Measurements from ENCODE around the gene AXL.

AXL gene

DNA sequence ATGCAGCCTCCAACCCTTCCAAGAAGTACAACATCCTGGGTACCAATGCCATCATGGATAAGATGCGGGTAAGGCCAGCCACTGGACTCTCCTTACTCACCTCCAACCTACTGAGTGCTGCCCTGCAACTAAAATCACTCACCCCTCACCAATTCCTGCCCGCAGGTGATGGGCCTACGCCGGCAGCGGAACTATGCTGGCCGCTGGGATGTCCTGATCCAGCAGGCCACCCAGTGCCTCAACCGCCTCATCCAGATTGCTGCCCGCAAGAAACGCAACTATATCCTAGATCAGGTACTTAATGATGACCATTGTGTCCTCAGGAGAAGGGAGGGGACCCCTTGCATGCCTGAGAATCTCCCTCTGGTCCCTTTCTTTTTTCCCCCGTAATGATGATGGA lies 75.4 kb downstream of the AXL start:
- no peak overlapping the region for H3K9ac ChIP-seq (ENCODE audit: low read depth, low read length, poor library complexity, severe bottlenecking)
- no peaks in the 10 kb centered on the region for H3K9me2 ChIP-seq (replicated peaks; ENCODE audit: low read depth, low read length)
- H3K27me3 ChIP-seq (ENCODE audit: insufficient read depth, low read length, poor library complexity, severe bottlenecking), result no peaks in the 10 kb centered on the region
- TF ChIP-seq CTCF (conservative IDR thresholded peaks at IDR 0.05; ENCODE audit: low read length), result no peak
- TF ChIP-seq EZH2phosphoT487 (IDR thresholded peaks at IDR 0.05; ENCODE audit: borderline replicate concordance), result no peak
- H3K4me3 ChIP-seq (ENCODE audit: low read length, poor library complexity, severe bottlenecking), result no peak overlapping the region
- H2AFZ ChIP-seq (ENCODE audit: low read length), result no peak overlapping the region
- peaks cover 11% of the 10 kb centered on the region; the same call in 1 of the 2 replicates for H3K79me2 ChIP-seq (ENCODE audit: insufficient read depth, low read length)
- no peaks in the 10 kb centered on the region for H3K9me3 ChIP-seq (ENCODE audit: insufficient read depth, low read depth, low read length)
- H4K20me1 ChIP-seq (ENCODE audit: insufficient read depth, low read length, poor library complexity, severe bottlenecking), result peaks cover 25% of the 10 kb centered on the region
- peaks cover 98% of the 10 kb centered on the region for H3K36me3 ChIP-seq (ENCODE audit: insufficient read depth, low read length)
- peaks cover 5% of the 10 kb centered on the region for H3K4me1 ChIP-seq (ENCODE audit: insufficient read depth, low read length, poor library complexity, severe bottlenecking)
- no peaks in the 10 kb centered on the region for H3F3A ChIP-seq (ENCODE audit: low read depth)
- no peak overlapping the region for H3K4me2 ChIP-seq (ENCODE audit: low read depth, low read length, poor library complexity, severe bottlenecking)

- H3K9me2 ChIP-seq (replicated peaks; ENCODE audit: low read depth, low read length), result no peaks in the 10 kb centered on the region
- H3K9me3 ChIP-seq (ENCODE audit: insufficient read depth, low read depth, low read length), result no peaks in the 10 kb centered on the region
- no peak overlapping the region for H3K9ac ChIP-seq (ENCODE audit: low read depth, low read length, poor library complexity, severe bottlenecking)
- H3K4me3 ChIP-seq (ENCODE audit: low read length, poor library complexity, severe bottlenecking), result no peak overlapping the region
- no peaks in the 10 kb centered on the region for H3K27me3 ChIP-seq (ENCODE audit: insufficient read depth, low read length, poor library complexity, severe bottlenecking)
- no peaks in the 10 kb centered on the region for H3F3A ChIP-seq (ENCODE audit: low read depth)
- H3K79me2 ChIP-seq (ENCODE audit: insufficient read depth, low read length), result peaks cover 5% of the 10 kb centered on the region; the same call in 1 of the 2 replicates
- peaks cover 5% of the 10 kb centered on the region for H3K4me1 ChIP-seq (ENCODE audit: insufficient read depth, low read length, poor library complexity, severe bottlenecking)
- peaks cover 28% of the 10 kb centered on the region for H4K20me1 ChIP-seq (ENCODE audit: insufficient read depth, low read length, poor library complexity, severe bottlenecking)
- H2AFZ ChIP-seq (ENCODE audit: low read length), result no peak overlapping the region
- TF ChIP-seq EZH2phosphoT487 (IDR thresholded peaks at IDR 0.05; ENCODE audit: borderline replicate concordance) (no peak), CTCF (conservative IDR thresholded peaks at IDR 0.05; ENCODE audit: low read length) (no peak)
- H3K36me3 ChIP-seq (ENCODE audit: insufficient read depth, low read length), result peaks cover 98% of the 10 kb centered on the region
- no peak overlapping the region for H3K4me2 ChIP-seq (ENCODE audit: low read depth, low read length, poor library complexity, severe bottlenecking)
Measured at GRCh38 chr19:41295499-41295898, 76.5 kb downstream of the AXL start.

- no peak overlapping the region for H3K4me3 ChIP-seq (ENCODE audit: low read length, poor library complexity, severe bottlenecking)
- no peak overlapping the region for H3K4me2 ChIP-seq (ENCODE audit: low read depth, low read length, poor library complexity, severe bottlenecking)
- no peaks in the 10 kb centered on the region for H3K27me3 ChIP-seq (ENCODE audit: insufficient read depth, low read length, poor library complexity, severe bottlenecking)
- no peak for TF ChIP-seq EZH2phosphoT487 (IDR thresholded peaks at IDR 0.05; ENCODE audit: borderline replicate concordance)
- TF ChIP-seq CTCF (conservative IDR thresholded peaks at IDR 0.05; ENCODE audit: low read length), result no peak
- no peaks in the 10 kb centered on the region for H3F3A ChIP-seq (ENCODE audit: low read depth)
- peaks cover 100% of the 10 kb centered on the region for H3K36me3 ChIP-seq (ENCODE audit: insufficient read depth, low read length)
- no peak overlapping the region for H3K9ac ChIP-seq (ENCODE audit: low read depth, low read length, poor library complexity, severe bottlenecking)
- H3K79me2 ChIP-seq (ENCODE audit: insufficient read depth, low read length), result peaks cover 5% of the 10 kb centered on the region; the same call in 1 of the 2 replicates
- H3K9me2 ChIP-seq (replicated peaks; ENCODE audit: low read depth, low read length), result no peaks in the 10 kb centered on the region
- peaks cover 5% of the 10 kb centered on the region for H3K4me1 ChIP-seq (ENCODE audit: insufficient read depth, low read length, poor library complexity, severe bottlenecking)
- no peak overlapping the region for H2AFZ ChIP-seq (ENCODE audit: low read length)
- H3K9me3 ChIP-seq (ENCODE audit: insufficient read depth, low read depth, low read length), result no peaks in the 10 kb centered on the region
- peaks cover 29% of the 10 kb centered on the region for H4K20me1 ChIP-seq (ENCODE audit: insufficient read depth, low read length, poor library complexity, severe bottlenecking)
Measured at GRCh38 chr19:41296433-41296871, 77.4 kb downstream of the AXL start.

Data from Loucy (cell line).